CD4-positive, alpha-beta T cell (primary cell): Measurements from ENCODE around the gene BAAT. TPM values are rescaled to one million over a fixed set of nuclear protein-coding genes. Genes with fewer than 3 reads are reported as not detected.

ENCODE experiments used
- ATAC-seq: fragments of 200-7000 bp; cut with Tn5 transposase; one replicate; pipeline ENCODE4 v1.10.0; 2022; ENCODE audit warnings: mild to moderate bottlenecking; ENCODE audit not compliant: poor library complexity
- CTCF ChIA-PET: fragments of 350-600 bp; sonication (Branson Sonifier 250); formaldehyde crosslinking; loops from one replicate; lab custom pipeline; 2021; ENCODE audit warnings: antibody characterized with exemption, inconsistent platforms; lab: Charles Lee
- POLR2A ChIA-PET: fragments of 350-600 bp; sonication (Branson Sonifier 250); formaldehyde crosslinking; loops from one replicate; lab custom pipeline; 2021; ENCODE audit warnings: antibody characterized with exemption, inconsistent platforms; lab: Charles Lee
- DNase-seq, 14 experiments: peaks; one replicate each; pipeline ENCODE4 v3.0.0-alpha.2; 2013 to 2020; ENCODE audit warnings: mixed read lengths in 2 of 14
- H3K27ac ChIP-seq, 2 donors: one replicate each; pipeline versions ENCODE4 v1.5.1 to v1.7.0; 2013; ENCODE audit warnings: low read length in 2 of 2, low read depth in 1 of 2, mild to moderate bottlenecking in 1 of 2
- H3K27me3 ChIP-seq, 2 experiments: 1 replicate in 1 of 2; 2 replicates in 1 of 2; pipeline versions ENCODE4 v1.6.1 to v1.7.0; 2013; ENCODE audit warnings: low read length in 2 of 2, control low read depth in 1 of 2, mild to moderate bottlenecking in 1 of 2, moderate library complexity in 1 of 2; ENCODE audit not compliant: insufficient read depth in 2 of 2, control insufficient read depth in 1 of 2
- H3K36me3 ChIP-seq: one replicate; pipeline ENCODE4 v1.6.1; 2013; ENCODE audit warnings: low read length, control low read depth; ENCODE audit not compliant: insufficient read depth
- H3K4me1 ChIP-seq: one replicate; pipeline ENCODE4 v1.6.1; 2013; ENCODE audit warnings: low read length, control low read depth; ENCODE audit not compliant: insufficient read depth
- H3K4me3 ChIP-seq: one replicate; pipeline ENCODE4 v1.5.1; 2013; ENCODE audit warnings: mild to moderate bottlenecking, low read length, moderate library complexity
- H3K9me3 ChIP-seq, 2 experiments: 1 replicate in 1 of 2; 2 replicates in 1 of 2; pipeline versions ENCODE4 v1.6.1 to v1.7.0; 2013; ENCODE audit warnings: low read length in 2 of 2, mild to moderate bottlenecking in 2 of 2, control low read depth in 1 of 2, moderate library complexity in 1 of 2; ENCODE audit not compliant: control insufficient read depth in 1 of 2, insufficient read depth in 1 of 2
- H3K27ac Mint-ChIP-seq: one replicate; pipeline ENCODE4 v1.8.0; 2020; ENCODE audit warnings: mixed read lengths
- H3K27me3 Mint-ChIP-seq: one replicate; pipeline ENCODE4 v1.8.0; 2021; ENCODE audit warnings: mixed read lengths
- H3K36me3 Mint-ChIP-seq: one replicate; pipeline ENCODE4 v1.8.0; 2021; ENCODE audit warnings: low read depth, mixed read lengths
- H3K4me1 Mint-ChIP-seq: one replicate; pipeline ENCODE4 v1.8.0; 2021; ENCODE audit warnings: low read depth, mixed read lengths
- H3K4me3 Mint-ChIP-seq: one replicate; pipeline ENCODE4 v1.8.0; 2020; ENCODE audit warnings: mild to moderate bottlenecking, mixed read lengths
- H3K9me3 Mint-ChIP-seq: one replicate; pipeline ENCODE4 v1.8.0; 2020; ENCODE audit warnings: mixed read lengths
- intact Hi-C, 2 experiments: fragments of 100-400 bp; cut with DNase I in 1 of 2; cut with micrococcal nuclease in 1 of 2; formaldehyde crosslinking; loops; one replicate each; pipeline versions ENCODE4 v1.15.1 to v1.9.0; 2023 to 2025; cut with DNase I, micrococcal nuclease
- total RNA-seq, 174 experiments: library from RNA in 2 of 174; stranded (reverse) in 2 of 174; gene quantifications; one replicate each; pipeline ENCODE4 v1.2.3 and lab custom pipeline; 2021 to 2026
- TF ChIP-seq, protein P1 (sequence below): fragments of 200-600 bp; IDR thresholded peaks from one replicate; pipeline ENCODE4 v1.8.0; 2022; ENCODE audit warnings: antibody characterized with exemption, mild to moderate bottlenecking

BAAT gene
- total RNA-seq, 2 experiments from 2014 or later: not detected

DNA sequence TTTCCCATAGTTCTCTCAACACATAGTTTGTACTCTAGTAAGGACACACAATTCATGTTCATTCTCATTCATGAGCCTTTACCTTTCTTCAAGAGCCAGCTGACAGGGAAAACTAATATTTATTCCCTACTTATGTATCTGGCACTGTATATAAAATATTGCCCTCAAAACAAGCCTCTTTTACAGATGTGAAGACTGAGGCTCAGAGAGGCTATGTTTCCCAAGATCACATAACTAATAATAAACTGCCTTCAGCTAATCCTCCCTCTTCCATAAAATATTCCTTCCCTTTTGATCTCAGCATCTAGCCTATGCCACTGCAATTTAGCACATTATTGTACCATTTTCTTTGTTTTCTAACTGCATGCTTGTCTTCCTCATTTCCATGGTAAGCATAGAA lies 32.6 kb upstream of the BAAT start:
- TF ChIP-seq, protein P1, sequence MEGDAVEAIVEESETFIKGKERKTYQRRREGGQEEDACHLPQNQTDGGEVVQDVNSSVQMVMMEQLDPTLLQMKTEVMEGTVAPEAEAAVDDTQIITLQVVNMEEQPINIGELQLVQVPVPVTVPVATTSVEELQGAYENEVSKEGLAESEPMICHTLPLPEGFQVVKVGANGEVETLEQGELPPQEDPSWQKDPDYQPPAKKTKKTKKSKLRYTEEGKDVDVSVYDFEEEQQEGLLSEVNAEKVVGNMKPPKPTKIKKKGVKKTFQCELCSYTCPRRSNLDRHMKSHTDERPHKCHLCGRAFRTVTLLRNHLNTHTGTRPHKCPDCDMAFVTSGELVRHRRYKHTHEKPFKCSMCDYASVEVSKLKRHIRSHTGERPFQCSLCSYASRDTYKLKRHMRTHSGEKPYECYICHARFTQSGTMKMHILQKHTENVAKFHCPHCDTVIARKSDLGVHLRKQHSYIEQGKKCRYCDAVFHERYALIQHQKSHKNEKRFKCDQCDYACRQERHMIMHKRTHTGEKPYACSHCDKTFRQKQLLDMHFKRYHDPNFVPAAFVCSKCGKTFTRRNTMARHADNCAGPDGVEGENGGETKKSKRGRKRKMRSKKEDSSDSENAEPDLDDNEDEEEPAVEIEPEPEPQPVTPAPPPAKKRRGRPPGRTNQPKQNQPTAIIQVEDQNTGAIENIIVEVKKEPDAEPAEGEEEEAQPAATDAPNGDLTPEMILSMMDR: no peak
- ATAC-seq (no peak), DNase-seq (no peak)
- intact Hi-C loops: no loop called here
- Mint-ChIP-seq H3K27ac (no peak overlapping the region), H3K27me3 (no peaks in the 10 kb centered on the region), H3K36me3 (peaks cover 62% of the 10 kb centered on the region), H3K4me3 (no peak overlapping the region), H3K4me1 (no peaks in the 10 kb centered on the region), H3K9me3 (peaks cover 44% of the 10 kb centered on the region)
- POLR2A ChIA-PET: no interaction called here
- H3K36me3 ChIP-seq: no peaks in the 10 kb centered on the region
- H3K9me3 ChIP-seq: peaks cover 6 to 53% of the 10 kb centered on the region in 2 experiments
- H3K27me3 ChIP-seq: no peaks in the 10 kb centered on the region
- H3K4me3 ChIP-seq: no peak overlapping the region
- H3K27ac ChIP-seq: no peak overlapping the region
- H3K4me1 ChIP-seq: no peaks in the 10 kb centered on the region
- CTCF ChIA-PET: no interaction called here

DNA sequence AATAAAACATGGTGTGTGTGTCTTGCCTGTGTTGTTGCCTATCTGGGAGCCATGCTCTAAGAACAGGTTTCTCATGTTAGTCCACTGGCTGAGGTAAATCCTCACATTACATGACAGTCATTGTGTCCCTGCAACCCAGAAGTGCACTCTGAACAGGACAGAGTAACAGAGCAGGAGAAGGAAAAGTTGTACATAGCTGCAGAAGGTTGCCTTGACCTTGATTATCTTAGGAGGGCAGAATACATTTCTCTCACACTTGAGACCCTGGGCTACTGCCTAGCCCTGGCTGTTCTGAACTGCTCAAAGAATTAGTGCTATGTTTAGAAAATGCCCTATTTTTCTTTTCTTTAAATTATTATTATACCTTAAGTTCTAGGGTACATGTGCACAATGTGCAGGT lies 30.8 kb upstream of the BAAT start:
- Histone ChIP-seq H3K4me1 (no peaks in the 10 kb centered on the region), H3K4me3 (no peak overlapping the region), H3K27me3 (no peaks in the 10 kb centered on the region), H3K36me3 (no peaks in the 10 kb centered on the region), H3K27ac (no peak overlapping the region), H3K9me3 (peaks cover 7 to 65% of the 10 kb centered on the region in 2 experiments)
- intact Hi-C loops: no loop called here
- Mint-ChIP-seq H3K36me3 (peaks cover 76% of the 10 kb centered on the region), H3K9me3 (peaks cover 41% of the 10 kb centered on the region), H3K27ac (no peak overlapping the region), H3K27me3 (no peaks in the 10 kb centered on the region), H3K4me3 (no peak overlapping the region), H3K4me1 (no peaks in the 10 kb centered on the region)
- no peak for DNase-seq
- no peak for ATAC-seq
- ChIA-PET CTCF (no interaction called here), POLR2A (no interaction called here)
- TF ChIP-seq, protein P1: no peak

DNA sequence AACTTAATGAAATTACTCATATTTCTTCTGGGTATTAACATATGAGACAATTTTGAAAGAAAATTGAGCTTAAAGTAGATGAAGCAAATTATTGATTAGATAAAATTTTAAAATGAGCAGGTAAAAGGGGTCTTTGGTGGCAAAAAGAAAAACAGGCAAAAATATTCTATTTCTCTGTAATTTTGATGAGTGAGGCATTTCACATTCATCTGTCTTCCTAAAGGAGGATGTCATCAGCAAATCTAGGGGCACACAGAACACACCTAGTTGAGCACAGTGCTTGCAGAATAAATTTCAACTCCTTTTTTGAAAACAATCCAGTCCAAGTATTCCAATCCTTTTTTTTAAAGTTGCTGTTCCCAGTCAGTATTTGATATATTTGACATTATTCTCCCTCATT lies 30.0 kb upstream of the BAAT start:
- Mint-ChIP-seq H3K27me3 (no peaks in the 10 kb centered on the region), H3K9me3 (peaks cover 39% of the 10 kb centered on the region), H3K4me3 (no peak overlapping the region), H3K36me3 (peaks cover 79% of the 10 kb centered on the region), H3K4me1 (no peaks in the 10 kb centered on the region), H3K27ac (no peak overlapping the region)
- POLR2A ChIA-PET: no interaction called here
- no peaks in the 10 kb centered on the region for H3K4me1 ChIP-seq
- H3K4me3 ChIP-seq: no peak overlapping the region
- no peaks in the 10 kb centered on the region for H3K36me3 ChIP-seq
- no peak for DNase-seq
- TF ChIP-seq, protein P1: no peak
- no peak for ATAC-seq
- H3K27ac ChIP-seq: no peak overlapping the region
- no peaks in the 10 kb centered on the region for H3K27me3 ChIP-seq
- CTCF ChIA-PET: interaction anchor here (1.0 kb wide), 1 partner anchor 10 kb away, joined by 3 read pairs; no protein-coding TSS in a partner anchor
- peaks cover 7 to 72% of the 10 kb centered on the region in 2 experiments for H3K9me3 ChIP-seq
- intact Hi-C loops: no loop called here
